CD4-positive, alpha-beta T cell treated with Interleukin-6 for 4 hours (primary cell): Measurements from ENCODE around the gene TLCD3B.

Experiments used
- DNase-seq: peaks from one replicate; pipeline ENCODE4 v3.0.0-alpha.2; 2020; ENCODE audit warnings: mixed read lengths

Gene TLCD3B

GRCh38 chr16:30030841-30031413 is at the start of gene TLCD3B:
TSS of gene TLCD3B (minus strand) at chr16:30031271. CDS start at chr16:30030527, 744 bp downstream.
- DNase-seq: peak; percentile 22

- no peak for DNase-seq
These were observed 48.4 kb upstream of the TLCD3B start for GRCh38 chr16:30079480-30079879.

- DNase-seq: no peak
These were observed 47.7 kb upstream of the TLCD3B start for GRCh38 chr16:30078744-30079143.

GRCh38 chr16:30077656-30078055 is 46.6 kb upstream of the TLCD3B start:
- DNase-seq: no peak

GRCh38 chr16:30076276-30076791 is 45.3 kb upstream of the TLCD3B start:
- no peak for DNase-seq

GRCh38 chr16:30075503-30076275 is 44.6 kb upstream of the TLCD3B start, which contains the start of gene PPP4C:
TSS of gene PPP4C (plus strand) at chr16:30075994. CDS start at chr16:30076378, 384 bp downstream.
- DNase-seq: peak; percentile 91

- DNase-seq: no peak
These were observed 39.4 kb upstream of the TLCD3B start for GRCh38 chr16:30070490-30070889.

GRCh38 chr16:30069611-30070462 is 38.8 kb upstream of the TLCD3B start:
- no peak for DNase-seq

- DNase-seq: peak; percentile 56
These were observed 37.9 kb upstream of the TLCD3B start for GRCh38 chr16:30068750-30069610.

GRCh38 chr16:30068333-30068732 is 37.3 kb upstream of the TLCD3B start:
- DNase-seq: no peak

- DNase-seq: no peak
These were observed 36.5 kb upstream of the TLCD3B start for GRCh38 chr16:30067584-30067916.

- no peak for DNase-seq
These were observed 35.9 kb upstream of the TLCD3B start for GRCh38 chr16:30066761-30067583.

- peak; percentile 48 for DNase-seq
These were observed 35.1 kb upstream of the TLCD3B start for GRCh38 chr16:30065943-30066760.

GRCh38 chr16:30065102-30065942 is 34.3 kb upstream of the TLCD3B start, which contains the start of gene ALDOA:
TSS of gene ALDOA (plus strand) at chr16:30065760. CDS start at chr16:30066898, 1,138 bp downstream.
- DNase-seq: peak; percentile 97

GRCh38 chr16:30064729-30065101 is 33.6 kb upstream of the TLCD3B start:
- DNase-seq: no peak

GRCh38 chr16:30063893-30064728 is 33.0 kb upstream of the TLCD3B start:
- peak; percentile 81 for DNase-seq

- no peak for DNase-seq
These were observed 32.3 kb upstream of the TLCD3B start for GRCh38 chr16:30063278-30063892.
